OCI-LY3 (cell line): ENCODE data around the gene ARHGAP12.

Experiments used
- H2AFZ ChIP-seq: fragments of 200-600, 300-600 bp; shearing (Covaris generic); 2 replicates; pipeline ENCODE4 v1.6.0; 2014; ENCODE audit warnings: antibody characterized with exemption, low read depth, low read length
- H3K27ac ChIP-seq: fragments of 200-600, 300-600 bp; sonication (generic); 2 replicates; pipeline ENCODE4 v1.5.1; 2014; ENCODE audit warnings: mild to moderate bottlenecking, low read length, moderate library complexity, mixed read lengths
- H3K27me3 ChIP-seq: fragments of 200-600, 300-600 bp; sonication (generic); 2 replicates; pipeline ENCODE4 v1.6.1; 2014; ENCODE audit warnings: low read depth, low read length, mixed read lengths
- H3K36me3 ChIP-seq: fragments of 200-600, 300-600 bp; sonication (generic); replicated peaks from 2 replicates; pipeline ENCODE3; 2014; ENCODE audit warnings: low read depth, low read length, mixed read lengths
- H3K4me1 ChIP-seq: fragments of 300-600, 200-600 bp; sonication (generic); 2 replicates; pipeline ENCODE4 v1.6.1; 2014; ENCODE audit warnings: low read length, mixed read lengths
- H3K4me2 ChIP-seq: fragments of 200-600, 300-600 bp; sonication (generic); 2 replicates; pipeline ENCODE4 v1.6.1; 2014; ENCODE audit warnings: low read length, mixed read lengths
- H3K4me3 ChIP-seq: fragments of 300-600, 200-600 bp; sonication (generic); 2 replicates; pipeline ENCODE4 v1.5.1; 2014; ENCODE audit warnings: antibody characterized with exemption, mild to moderate bottlenecking, low read length, moderate library complexity
- H3K79me2 ChIP-seq: fragments of 300-600, 200-600 bp; shearing (Covaris generic); 2 replicates; pipeline ENCODE4 v1.6.1; 2014; ENCODE audit warnings: mild to moderate bottlenecking, low read length, mixed read lengths
- H3K9ac ChIP-seq: fragments of 300-600, 200-600 bp; shearing (Covaris generic); 2 replicates; pipeline ENCODE4 v1.6.0; 2014; ENCODE audit warnings: mild to moderate bottlenecking, low read length, moderate library complexity
- H3K9me3 ChIP-seq: fragments of 200-600, 300-600 bp; shearing (Covaris generic); 2 replicates; pipeline ENCODE4 v1.6.1; 2014; ENCODE audit warnings: low read length, mixed read lengths; ENCODE audit not compliant: insufficient read depth
- H4K20me1 ChIP-seq: fragments of 200-600, 300-600 bp; sonication (generic); 2 replicates; pipeline ENCODE4 v1.6.1; 2016; ENCODE audit warnings: low read length, mixed read lengths; ENCODE audit not compliant: insufficient read depth
- EZH2phosphoT487 ChIP-seq: fragments of 200-600 bp; shearing (Covaris generic); IDR thresholded peaks from 2 replicates; pipeline ENCODE4 v1.6.1; 2018; ENCODE audit warnings: antibody characterized with exemption, mixed run types, low read depth
- TF ChIP-seq, protein P1 (sequence below): fragments of 200-600, 300-600 bp; sonication (generic); IDR thresholded peaks from 2 replicates; pipeline ENCODE4 v1.5.1; 2014; ENCODE audit warnings: antibody characterized with exemption, low read length, low read depth

ARHGAP12 gene

DNA sequence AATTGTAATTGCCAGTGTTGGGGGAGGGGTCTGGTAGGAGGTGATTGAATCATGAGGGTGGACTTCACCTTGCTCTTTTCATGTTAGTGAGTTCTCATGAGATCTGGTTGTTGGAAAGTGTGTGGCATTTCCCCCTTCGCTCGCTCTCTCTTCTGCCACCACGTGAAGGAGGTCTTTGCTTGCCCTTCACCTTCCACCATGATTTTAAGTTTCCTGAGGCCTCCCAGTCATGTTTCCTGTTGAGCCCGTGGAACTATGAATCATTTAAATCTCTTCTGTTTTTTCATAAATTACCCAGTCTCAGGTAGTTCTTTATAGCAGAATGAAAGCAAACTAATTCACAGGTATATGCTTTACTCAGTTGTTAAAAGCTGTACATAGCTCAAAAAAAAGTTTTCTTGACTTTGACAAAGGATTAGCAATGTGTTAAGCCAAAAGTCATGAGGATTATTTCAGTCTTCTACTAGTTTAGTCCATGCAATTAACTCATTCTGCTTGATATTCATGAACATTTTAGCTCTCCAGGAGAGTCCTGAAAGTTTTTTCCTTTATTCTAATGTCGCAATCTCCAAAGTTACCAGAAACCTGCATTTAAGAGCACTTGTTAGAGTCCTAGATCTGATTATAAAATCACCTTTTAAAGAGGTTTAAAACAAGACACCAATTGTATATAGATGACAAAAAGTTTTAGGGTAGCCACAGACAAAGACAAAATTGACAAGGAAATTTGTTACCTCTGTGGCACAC lies 27.7 kb upstream of the ARHGAP12 start:
- H3K4me2 ChIP-seq = no peak overlapping the region
- TF ChIP-seq, protein P1, sequence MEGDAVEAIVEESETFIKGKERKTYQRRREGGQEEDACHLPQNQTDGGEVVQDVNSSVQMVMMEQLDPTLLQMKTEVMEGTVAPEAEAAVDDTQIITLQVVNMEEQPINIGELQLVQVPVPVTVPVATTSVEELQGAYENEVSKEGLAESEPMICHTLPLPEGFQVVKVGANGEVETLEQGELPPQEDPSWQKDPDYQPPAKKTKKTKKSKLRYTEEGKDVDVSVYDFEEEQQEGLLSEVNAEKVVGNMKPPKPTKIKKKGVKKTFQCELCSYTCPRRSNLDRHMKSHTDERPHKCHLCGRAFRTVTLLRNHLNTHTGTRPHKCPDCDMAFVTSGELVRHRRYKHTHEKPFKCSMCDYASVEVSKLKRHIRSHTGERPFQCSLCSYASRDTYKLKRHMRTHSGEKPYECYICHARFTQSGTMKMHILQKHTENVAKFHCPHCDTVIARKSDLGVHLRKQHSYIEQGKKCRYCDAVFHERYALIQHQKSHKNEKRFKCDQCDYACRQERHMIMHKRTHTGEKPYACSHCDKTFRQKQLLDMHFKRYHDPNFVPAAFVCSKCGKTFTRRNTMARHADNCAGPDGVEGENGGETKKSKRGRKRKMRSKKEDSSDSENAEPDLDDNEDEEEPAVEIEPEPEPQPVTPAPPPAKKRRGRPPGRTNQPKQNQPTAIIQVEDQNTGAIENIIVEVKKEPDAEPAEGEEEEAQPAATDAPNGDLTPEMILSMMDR = no peak
- TF ChIP-seq EZH2phosphoT487 = no peak
- no peak overlapping the region for H2AFZ ChIP-seq
- no peaks in the 10 kb centered on the region for H3K79me2 ChIP-seq
- H4K20me1 ChIP-seq = no peaks in the 10 kb centered on the region
- H3K9ac ChIP-seq = no peak overlapping the region
- H3K27ac ChIP-seq = no peak overlapping the region
- H3K4me3 ChIP-seq = no peak overlapping the region
- peaks cover 3% of the 10 kb centered on the region; the same call in 1 of the 2 replicates for H3K4me1 ChIP-seq
- no peaks in the 10 kb centered on the region for H3K9me3 ChIP-seq
- no peaks in the 10 kb centered on the region for H3K27me3 ChIP-seq
- H3K36me3 ChIP-seq = no peaks in the 10 kb centered on the region

DNA sequence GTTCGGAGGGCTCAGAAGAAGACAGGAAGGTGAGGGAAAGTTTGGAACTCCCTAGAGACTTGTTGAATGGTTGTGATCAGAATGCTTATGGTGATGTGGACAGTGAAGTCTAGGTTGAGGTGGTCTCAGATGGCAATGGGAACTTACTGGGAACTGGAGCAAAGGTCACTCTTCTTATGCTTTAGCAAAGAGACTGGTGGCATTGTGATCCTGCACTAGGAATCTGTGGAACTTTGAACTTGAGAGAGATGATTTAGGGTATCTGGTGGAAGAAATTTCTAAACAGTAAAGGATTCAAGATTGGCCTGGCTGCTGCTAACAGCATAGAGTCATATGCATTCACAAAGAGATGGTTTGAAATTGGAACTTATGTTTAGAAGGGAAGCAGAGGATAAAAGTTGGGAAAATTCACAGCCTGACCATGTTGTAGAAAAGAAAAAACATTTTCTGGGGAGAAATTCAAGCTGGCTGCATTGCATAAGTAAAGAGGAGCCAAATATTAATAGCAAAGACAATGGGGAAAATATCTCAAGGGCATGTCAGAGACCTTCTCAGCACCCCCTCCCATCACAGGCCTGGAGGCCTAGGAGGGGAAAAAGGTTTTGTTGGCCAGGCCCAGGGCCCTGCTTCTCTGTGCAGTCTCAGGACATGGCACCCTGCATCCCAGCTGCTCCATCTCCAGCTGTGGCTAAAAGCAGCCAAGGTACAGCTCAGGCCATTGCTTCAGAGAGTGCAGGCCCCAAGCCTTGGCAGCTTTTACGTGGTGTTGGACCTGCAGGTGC lies 26.0 kb upstream of the ARHGAP12 start:
- H4K20me1 ChIP-seq = no peaks in the 10 kb centered on the region
- H3K27me3 ChIP-seq = no peaks in the 10 kb centered on the region
- H3K79me2 ChIP-seq = no peaks in the 10 kb centered on the region
- no peak overlapping the region for H3K27ac ChIP-seq
- no peaks in the 10 kb centered on the region for H3K9me3 ChIP-seq
- no peak overlapping the region for H3K9ac ChIP-seq
- no peaks in the 10 kb centered on the region for H3K36me3 ChIP-seq
- no peaks in the 10 kb centered on the region for H3K4me1 ChIP-seq
- no peak overlapping the region for H3K4me3 ChIP-seq
- TF ChIP-seq, protein P1 = no peak
- no peak for TF ChIP-seq EZH2phosphoT487
- no peak overlapping the region for H3K4me2 ChIP-seq
- H2AFZ ChIP-seq = no peak overlapping the region

DNA sequence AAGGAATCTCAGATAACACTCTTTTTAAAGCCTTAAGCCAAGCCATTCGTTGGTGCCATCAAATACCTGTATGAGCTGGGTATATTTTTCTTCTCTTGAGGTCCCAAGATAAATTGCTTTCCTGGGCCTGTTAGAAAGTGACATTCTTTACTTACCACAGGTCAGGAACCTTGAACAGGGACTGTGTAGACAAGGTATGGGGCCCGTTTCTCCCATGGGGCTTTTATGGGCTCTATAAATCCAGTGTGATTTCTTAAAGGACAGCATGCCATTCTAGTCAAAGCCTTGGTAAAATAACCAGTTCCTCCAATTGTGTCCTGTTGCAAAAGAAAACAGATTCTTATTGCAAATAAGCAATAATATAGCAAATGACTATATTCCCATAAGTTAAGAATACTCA lies 24.8 kb upstream of the ARHGAP12 start:
- H3K4me1 ChIP-seq = no peaks in the 10 kb centered on the region
- H3K27me3 ChIP-seq = no peaks in the 10 kb centered on the region
- H3K4me2 ChIP-seq = no peak overlapping the region
- H3K79me2 ChIP-seq = no peaks in the 10 kb centered on the region
- H3K27ac ChIP-seq = no peak overlapping the region
- H3K36me3 ChIP-seq = no peaks in the 10 kb centered on the region
- H3K9ac ChIP-seq = no peak overlapping the region
- H2AFZ ChIP-seq = no peak overlapping the region
- TF ChIP-seq, protein P1 = no peak
- TF ChIP-seq EZH2phosphoT487 = no peak
- no peaks in the 10 kb centered on the region for H3K9me3 ChIP-seq
- H4K20me1 ChIP-seq = no peaks in the 10 kb centered on the region
- H3K4me3 ChIP-seq = no peak overlapping the region

DNA sequence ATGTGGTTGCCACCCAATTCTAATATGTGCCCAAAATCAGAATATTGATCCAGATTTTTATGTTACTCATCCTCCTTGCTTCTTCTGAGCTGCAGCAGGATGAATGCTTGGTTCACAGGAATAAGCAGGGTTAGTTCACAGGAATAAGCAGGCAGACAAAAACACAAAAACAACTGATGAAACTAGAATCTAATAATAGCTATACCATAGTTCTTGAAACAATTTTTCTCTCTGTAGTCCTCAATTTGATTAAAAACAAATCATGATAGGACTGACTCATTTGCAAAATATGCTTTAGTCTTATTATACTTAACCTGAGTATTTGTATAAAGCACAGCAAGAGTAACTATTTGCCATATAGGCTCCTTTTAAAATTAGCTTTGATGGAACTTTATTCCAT lies 24.4 kb upstream of the ARHGAP12 start:
- Histone ChIP-seq H3K27ac (no peak overlapping the region), H4K20me1 (no peaks in the 10 kb centered on the region), H3K36me3 (no peaks in the 10 kb centered on the region), H3K9ac (no peak overlapping the region), H3K4me1 (no peaks in the 10 kb centered on the region), H3K27me3 (no peaks in the 10 kb centered on the region), H2AFZ (no peak overlapping the region), H3K4me2 (no peak overlapping the region), H3K9me3 (no peaks in the 10 kb centered on the region), H3K4me3 (no peak overlapping the region), H3K79me2 (no peaks in the 10 kb centered on the region)
- TF ChIP-seq, protein P1 = no peak
- no peak for TF ChIP-seq EZH2phosphoT487
